PC-3 (cell line): ENCODE data around the gene ARHGAP24. TPM values are rescaled to one million over a fixed set of nuclear protein-coding genes. Genes with fewer than 3 reads are reported as not detected.
A peak's percentile ranks its signal among the peaks of the same experiment; 100 is the strongest.

Experiments
- ATAC-seq: fragments of 200-7000 bp; cut with Tn5 transposase; 2 replicates; pipeline ENCODE4 v1.9.1; 2020; ENCODE audit warnings: mild to moderate bottlenecking, moderate library complexity
- BruUV-seq: library from RNA; stranded (reverse); fragments of 400-500 nt; replicated peaks from 2 replicates; lab custom pipeline; 2021; lab: Mats Ljungman, UMichigan
- CTCF ChIA-PET: fragments of 300-600 bp; sonication (Branson Sonifier 250); formaldehyde crosslinking; loops from one replicate; lab custom pipeline; 2022; ENCODE audit warnings: antibody characterized with exemption; lab: Charles Lee
- POLR2A ChIA-PET: fragments of 300-600 bp; sonication (Branson Sonifier 250); formaldehyde crosslinking; loops from one replicate; lab custom pipeline; 2022; ENCODE audit warnings: antibody characterized with exemption; ENCODE audit not compliant: unreplicated experiment; lab: Charles Lee
- DNase-seq: peaks from one replicate; pipeline ENCODE4 v3.0.0-alpha.2; 2015
- H2AFZ ChIP-seq: fragments of 300-600 bp; sonication (generic); 2 replicates; pipeline ENCODE4 v1.6.0; 2016; ENCODE audit warnings: antibody characterized with exemption, low read length
- H3F3A ChIP-seq: fragments of 300-600 bp; sonication (generic); one replicate; pipeline ENCODE4 v1.6.0; 2017; ENCODE audit warnings: antibody characterized with exemption, low read length, control low read depth, mild to moderate bottlenecking; ENCODE audit not compliant: unreplicated experiment
- H3K27ac ChIP-seq: fragments of 300-600 bp; sonication (generic); 2 replicates; pipeline ENCODE4 v1.5.1; 2016; ENCODE audit warnings: mild to moderate bottlenecking, low read length
- H3K27me3 ChIP-seq: fragments of 300-600 bp; sonication (generic); 2 replicates; pipeline ENCODE4 v1.6.1; 2016; ENCODE audit warnings: low read length, mixed read lengths
- H3K36me3 ChIP-seq: fragments of 300-600 bp; sonication (generic); 2 replicates; pipeline ENCODE4 v1.6.1; 2016; ENCODE audit warnings: low read depth, mixed run types, low read length, mixed read lengths
- H3K4me1 ChIP-seq: fragments of 300-600 bp; sonication (generic); 2 replicates; pipeline ENCODE4 v1.5.1; 2016; ENCODE audit warnings: low read length; ENCODE audit not compliant: insufficient read depth
- H3K4me2 ChIP-seq: fragments of 300-600 bp; sonication (generic); 2 replicates; pipeline ENCODE4 v1.6.0; 2016; ENCODE audit warnings: low read length
- H3K4me3 ChIP-seq: fragments of 300-600 bp; sonication (generic); 2 replicates; pipeline ENCODE4 v1.5.1; 2016; ENCODE audit warnings: mild to moderate bottlenecking, low read length, mixed read lengths
- H3K79me2 ChIP-seq: fragments of 300-600 bp; sonication (generic); 2 replicates; pipeline ENCODE4 v1.6.1; 2017; ENCODE audit warnings: low read length, mixed read lengths
- H3K9ac ChIP-seq: fragments of 300-600 bp; sonication (generic); 2 replicates; pipeline ENCODE4 v1.6.0; 2016; ENCODE audit warnings: mild to moderate bottlenecking, low read length
- H3K9me2 ChIP-seq: fragments of 300-600 bp; sonication (generic); replicated peaks from 2 replicates; pipeline ENCODE4 v1.6.1; 2016; ENCODE audit warnings: mixed run types, low read length, mixed read lengths
- H3K9me3 ChIP-seq: fragments of 300-600 bp; sonication (generic); 2 replicates; pipeline ENCODE4 v1.6.1; 2016; ENCODE audit warnings: low read length, mixed read lengths
- H4K20me1 ChIP-seq: fragments of 300-600 bp; sonication (generic); 2 replicates; pipeline ENCODE4 v1.6.1; 2016; ENCODE audit warnings: low read length, mixed read lengths
- CTCF ChIP-seq: fragments of 300-600 bp; sonication (generic); conservative IDR thresholded peaks from 2 replicates; pipeline ENCODE4 v1.5.1; 2017; ENCODE audit warnings: antibody characterized with exemption, low read depth, mild to moderate bottlenecking, low read length
- EZH2 ChIP-seq: fragments of 300-600 bp; sonication (generic); IDR thresholded peaks from one replicate; pipeline ENCODE4 v1.6.1; 2017; ENCODE audit warnings: antibody characterized with exemption, mild to moderate bottlenecking, low read length; ENCODE audit not compliant: unreplicated experiment
- EZH2phosphoT487 ChIP-seq: fragments of 300-600 bp; sonication (generic); IDR thresholded peaks from 2 replicates; pipeline ENCODE4 v1.6.1; 2018; ENCODE audit warnings: mild to moderate bottlenecking, antibody characterized with exemption, low read length, borderline replicate concordance
- intact Hi-C: fragments of 100-400 bp; cut with micrococcal nuclease; formaldehyde crosslinking; loops from 2 replicates; pipeline ENCODE4 v1.9.0; 2023
- total RNA-seq: library from RNA; depleted of rRNA; stranded (reverse); fragments of >200 nt; gene quantifications from 2 replicates; pipeline ENCODE4 v1.2.3, GENCODE V29; 2014

The ARHGAP24 gene
- total RNA-seq, 1 experiment from 2014 or later, result 7.4 TPM

GRCh38 chr4:85431156-85431555 lies 43.8 kb upstream of the ARHGAP24 start:
- ChIA-PET CTCF (no interaction called here), POLR2A (no interaction called here)
- H3K27me3 ChIP-seq, result no peaks in the 10 kb centered on the region
- no peaks in the 10 kb centered on the region for H4K20me1 ChIP-seq
- 0 out of 2 replicates have a peak overlapping the region, but pooled peaks have one; percentile 9 for H2AFZ ChIP-seq
- intact Hi-C loops, result no loop called here
- no peaks in the 10 kb centered on the region for H3K9me3 ChIP-seq
- no peaks in the 10 kb centered on the region for H3K36me3 ChIP-seq
- ATAC-seq (peak; percentile 81), DNase-seq (peak; percentile 34)
- TF ChIP-seq EZH2phosphoT487, result no peak
- TF ChIP-seq CTCF, result no peak
- TF ChIP-seq EZH2, result no peak
- H3K9me2 ChIP-seq, result no peaks in the 10 kb centered on the region
- peaks cover 18% of the 10 kb centered on the region for H3K4me1 ChIP-seq
- 0 out of 2 replicates have a peak overlapping the region, but pooled peaks have one; percentile 32 for H3K27ac ChIP-seq
- no TSS peak for BruUV-seq
- peak overlapping the region; percentile 46 for H3K4me2 ChIP-seq
- H3K9ac ChIP-seq, result no peak overlapping the region
- H3K79me2 ChIP-seq, result no peaks in the 10 kb centered on the region
- no peaks in the 10 kb centered on the region for H3F3A ChIP-seq
- H3K4me3 ChIP-seq, result peak overlapping the region; percentile 20; the same call in 1 of the 2 replicates

DNA sequence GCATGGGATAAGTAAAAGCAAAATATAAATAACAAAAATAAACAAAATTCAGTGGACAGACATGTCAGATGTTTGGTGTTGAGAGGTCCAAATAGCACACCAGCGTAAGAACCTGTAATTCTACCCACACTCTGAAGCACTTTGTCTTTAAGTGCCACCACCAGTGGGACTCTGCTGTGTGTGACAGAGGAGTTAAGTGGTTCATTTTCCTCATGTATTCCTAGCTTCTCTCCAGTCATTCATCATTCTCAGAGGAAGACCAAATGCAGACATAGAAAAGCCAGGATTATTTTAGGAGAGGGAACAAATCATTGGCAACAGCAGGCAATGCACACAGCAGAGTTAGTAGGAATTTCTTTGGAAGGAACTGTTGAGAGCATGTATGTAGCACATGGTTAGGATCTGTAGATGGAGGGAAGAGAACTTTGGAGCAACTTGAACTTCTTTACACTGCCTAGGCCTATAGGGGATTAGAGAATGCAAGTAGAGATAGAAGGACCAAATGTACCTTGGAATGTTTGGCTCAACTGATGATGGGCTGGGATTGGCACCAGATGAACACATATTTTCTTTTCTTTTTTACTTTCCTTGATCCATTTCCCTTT lies 43.0 kb upstream of the ARHGAP24 start:
- Histone ChIP-seq H3K27me3 (no peaks in the 10 kb centered on the region), H3K79me2 (no peaks in the 10 kb centered on the region), H3K9ac (no peak overlapping the region), H2AFZ (no peak overlapping the region), H3K9me3 (no peaks in the 10 kb centered on the region), H3K36me3 (no peaks in the 10 kb centered on the region), H3K27ac (no peak overlapping the region), H4K20me1 (no peaks in the 10 kb centered on the region), H3K4me3 (no peak overlapping the region), H3F3A (no peaks in the 10 kb centered on the region), H3K4me2 (no peak overlapping the region), H3K9me2 (no peaks in the 10 kb centered on the region), H3K4me1 (peaks cover 18% of the 10 kb centered on the region)
- no TSS peak for BruUV-seq
- POLR2A ChIA-PET, result no interaction called here
- CTCF ChIA-PET, result no interaction called here
- TF ChIP-seq CTCF, result no peak
- no peak for TF ChIP-seq EZH2
- TF ChIP-seq EZH2phosphoT487, result no peak
- intact Hi-C loops, result no loop called here
- DNase-seq, result no peak
- no peak for ATAC-seq

DNA sequence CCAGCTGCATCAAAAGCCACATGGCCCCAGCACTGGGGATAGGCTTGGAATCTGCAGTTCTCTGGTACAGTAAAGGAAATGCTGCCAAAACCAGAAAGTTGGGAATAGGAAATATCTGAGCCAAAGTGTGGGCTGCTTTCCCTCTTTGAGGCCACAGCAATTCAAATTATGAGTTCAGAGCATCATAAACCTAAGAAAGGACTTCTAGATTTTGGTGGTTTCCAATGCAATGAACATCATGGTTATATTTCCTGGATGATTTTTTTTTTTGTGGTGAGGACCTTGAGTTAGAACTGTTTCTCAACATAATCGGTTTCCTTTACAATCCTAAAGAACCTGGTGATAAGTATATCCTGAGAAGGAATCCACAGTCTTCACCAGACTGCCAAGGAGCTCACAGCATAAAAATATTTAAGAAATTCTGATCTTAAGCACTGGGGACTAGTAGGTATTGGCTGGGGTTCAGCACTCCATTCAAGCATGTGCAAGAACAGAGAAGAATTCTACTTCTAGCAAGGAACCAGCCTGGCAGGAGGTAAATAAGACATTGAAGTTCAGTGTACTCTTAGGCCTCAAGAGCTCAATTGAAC lies 29.8 kb upstream of the ARHGAP24 start:
- Histone ChIP-seq H3K4me2 (no peak overlapping the region), H3K27me3 (no peaks in the 10 kb centered on the region), H3K4me3 (no peak overlapping the region), H2AFZ (no peak overlapping the region), H3K36me3 (no peaks in the 10 kb centered on the region), H3K9ac (no peak overlapping the region), H3K4me1 (no peaks in the 10 kb centered on the region), H3F3A (no peaks in the 10 kb centered on the region), H3K9me3 (no peaks in the 10 kb centered on the region), H3K27ac (no peak overlapping the region), H4K20me1 (no peaks in the 10 kb centered on the region), H3K9me2 (no peaks in the 10 kb centered on the region), H3K79me2 (no peaks in the 10 kb centered on the region)
- POLR2A ChIA-PET, result no interaction called here
- no peak for TF ChIP-seq EZH2phosphoT487
- TF ChIP-seq EZH2, result no peak
- no peak for TF ChIP-seq CTCF
- intact Hi-C loops, result no loop called here
- no TSS peak for BruUV-seq
- DNase-seq (no peak), ATAC-seq (no peak)
- CTCF ChIA-PET, result no interaction called here
